Neural cell (in vitro differentiated cells): ENCODE results near the gene XAF1.

Experiments used
- CTCF ChIP-seq: fragments of 450-650 bp; IDR thresholded peaks from 2 replicates; pipeline ENCODE4 v1.5.1; 2014; ENCODE audit warnings: antibody characterized with exemption, mild to moderate bottlenecking, moderate library complexity; ENCODE audit not compliant: poor library complexity, severe bottlenecking
- EP300 ChIP-seq: fragments of 450-650 bp; conservative IDR thresholded peaks from 2 replicates; pipeline ENCODE4 v1.6.1; 2014; ENCODE audit warnings: antibody characterized with exemption, mild to moderate bottlenecking, moderate library complexity; ENCODE audit not compliant: poor library complexity, severe bottlenecking
- EZH2 ChIP-seq: fragments of 200-600, 300-800 bp; shearing (Covaris generic), sonication (generic); IDR thresholded peaks from 2 replicates; pipeline ENCODE4 v1.6.1; 2014; ENCODE audit warnings: antibody characterized with exemption, low read length, borderline replicate concordance, mild to moderate bottlenecking; ENCODE audit not compliant: insufficient read depth, poor library complexity, severe bottlenecking
- TAF1 ChIP-seq: IDR thresholded peaks from 2 replicates; pipeline ENCODE4 v1.6.1; 2012; ENCODE audit warnings: low read depth

GRCh38 chr17:6811510-6811909 is 55.7 kb downstream of the XAF1 start:
- TF ChIP-seq EP300 = no peak
- no peak for TF ChIP-seq CTCF
- TF ChIP-seq TAF1 = no peak
- TF ChIP-seq EZH2 = no peak
